Caco-2 (cell line): ENCODE data around the gene GABRD. TPM values are rescaled to one million over a fixed set of nuclear protein-coding genes. Genes with fewer than 3 reads are reported as not detected.

Experiments used
- BruUV-seq: library from RNA; stranded (reverse); fragments of 400-500 nt; replicated peaks from 2 replicates; lab custom pipeline; 2021; lab: Mats Ljungman, UMichigan
- CTCF ChIA-PET: fragments of 300-600 bp; sonication (Branson Sonifier 250); formaldehyde crosslinking; loops from one replicate; lab custom pipeline; 2022; ENCODE audit warnings: antibody characterized with exemption; lab: Charles Lee
- POLR2A ChIA-PET: fragments of 300-600 bp; sonication (Branson Sonifier 250); formaldehyde crosslinking; loops from one replicate; lab custom pipeline; 2022; ENCODE audit warnings: antibody characterized with exemption; lab: Charles Lee
- DNase-seq, 2 experiments: peaks; one replicate each; pipeline versions ENCODE4 v3.0.0 to v3.0.0-alpha.2; 2020 to 2022
- H3K27me3 ChIP-seq: replicated peaks from 2 replicates; pipeline ENCODE4 v1.6.0; 2011; ENCODE audit warnings: low read length; ENCODE audit not compliant: control insufficient read depth, insufficient read depth
- H3K36me3 ChIP-seq: 2 replicates; pipeline ENCODE4 v1.5.1; 2011; ENCODE audit warnings: low read length; ENCODE audit not compliant: control insufficient read depth, insufficient read depth
- H3K4me1 ChIP-seq: fragments of 250-450 bp; sonication (Bioruptor Pico); 2 replicates; pipeline ENCODE4 v1.5.1; 2020; ENCODE audit warnings: mild to moderate bottlenecking
- H3K4me3 ChIP-seq: 2 replicates; pipeline ENCODE4 v1.5.1; 2011; ENCODE audit warnings: low read depth, mild to moderate bottlenecking, control low read depth, low read length
- H3K9me3 ChIP-seq: fragments of 250-450 bp; sonication (Bioruptor Pico); 2 replicates; pipeline ENCODE4 v1.5.1; 2020; ENCODE audit warnings: mild to moderate bottlenecking, moderate library complexity
- H3K27ac Mint-ChIP-seq: one replicate; pipeline ENCODE4 v1.8.0; 2022; ENCODE audit warnings: mixed read lengths; ENCODE audit not compliant: unreplicated experiment
- H3K27me3 Mint-ChIP-seq: one replicate; pipeline ENCODE4 v1.8.0; 2022; ENCODE audit warnings: mixed read lengths; ENCODE audit not compliant: insufficient read depth, unreplicated experiment
- H3K36me3 Mint-ChIP-seq: one replicate; pipeline ENCODE4 v1.8.0; 2022; ENCODE audit warnings: mild to moderate bottlenecking, mixed read lengths; ENCODE audit not compliant: insufficient read depth, unreplicated experiment
- H3K4me1 Mint-ChIP-seq: one replicate; pipeline ENCODE4 v1.8.0; 2022; ENCODE audit warnings: low read depth, mixed read lengths; ENCODE audit not compliant: unreplicated experiment
- H3K4me3 Mint-ChIP-seq: one replicate; pipeline ENCODE4 v1.8.0; 2022; ENCODE audit warnings: mild to moderate bottlenecking, moderate library complexity, mixed read lengths; ENCODE audit not compliant: unreplicated experiment
- H3K9me3 Mint-ChIP-seq: one replicate; pipeline ENCODE4 v1.8.0; 2022; ENCODE audit warnings: mixed read lengths; ENCODE audit not compliant: unreplicated experiment
- intact Hi-C: fragments of 100-400 bp; cut with micrococcal nuclease; formaldehyde crosslinking; loops from one replicate; pipeline ENCODE4 v1.10.0; 2022; ENCODE audit not compliant: unreplicated experiment
- total RNA-seq: library from RNA; stranded (reverse); gene quantifications from 2 replicates; pipeline ENCODE4 v1.2.3, GENCODE V29; 2022
- TF ChIP-seq, protein P1 (sequence below), 2 experiments: fragments of 200-600 bp in 1 of 2; IDR thresholded peaks; 1 replicate in 1 of 2; 2 replicates in 1 of 2; pipeline versions ENCODE4 v1.5.1 to v1.8.0; 2011 to 2022; ENCODE audit warnings: antibody characterized with exemption in 1 of 2, control low read depth in 1 of 2, inconsistent platforms in 1 of 2, low read depth in 1 of 2, low read length in 1 of 2, mild to moderate bottlenecking in 1 of 2, moderate library complexity in 1 of 2; ENCODE audit not compliant: insufficient read depth in 1 of 2, severe bottlenecking in 1 of 2, unreplicated experiment in 1 of 2

Gene GABRD
- total RNA-seq, 1 experiment from 2014 or later: 0.34 TPM

GRCh38 chr1:2031546-2032540 lies 12.7 kb downstream of the GABRD start:
- H3K27ac Mint-ChIP-seq: no peak overlapping the region
- no peaks in the 10 kb centered on the region for H3K9me3 Mint-ChIP-seq
- ChIA-PET POLR2A (no interaction called here), CTCF (interaction anchor here (1.3 kb wide), 1 partner anchor 13 kb away, joined by 3 read pairs; no protein-coding TSS in a partner anchor)
- H3K36me3 ChIP-seq: no peaks in the 10 kb centered on the region
- H3K4me1 Mint-ChIP-seq: no peaks in the 10 kb centered on the region
- no peaks in the 10 kb centered on the region for H3K9me3 ChIP-seq
- H3K4me1 ChIP-seq: no peaks in the 10 kb centered on the region
- BruUV-seq: no TSS peak
- no peaks in the 10 kb centered on the region for H3K27me3 ChIP-seq
- TF ChIP-seq, protein P1, sequence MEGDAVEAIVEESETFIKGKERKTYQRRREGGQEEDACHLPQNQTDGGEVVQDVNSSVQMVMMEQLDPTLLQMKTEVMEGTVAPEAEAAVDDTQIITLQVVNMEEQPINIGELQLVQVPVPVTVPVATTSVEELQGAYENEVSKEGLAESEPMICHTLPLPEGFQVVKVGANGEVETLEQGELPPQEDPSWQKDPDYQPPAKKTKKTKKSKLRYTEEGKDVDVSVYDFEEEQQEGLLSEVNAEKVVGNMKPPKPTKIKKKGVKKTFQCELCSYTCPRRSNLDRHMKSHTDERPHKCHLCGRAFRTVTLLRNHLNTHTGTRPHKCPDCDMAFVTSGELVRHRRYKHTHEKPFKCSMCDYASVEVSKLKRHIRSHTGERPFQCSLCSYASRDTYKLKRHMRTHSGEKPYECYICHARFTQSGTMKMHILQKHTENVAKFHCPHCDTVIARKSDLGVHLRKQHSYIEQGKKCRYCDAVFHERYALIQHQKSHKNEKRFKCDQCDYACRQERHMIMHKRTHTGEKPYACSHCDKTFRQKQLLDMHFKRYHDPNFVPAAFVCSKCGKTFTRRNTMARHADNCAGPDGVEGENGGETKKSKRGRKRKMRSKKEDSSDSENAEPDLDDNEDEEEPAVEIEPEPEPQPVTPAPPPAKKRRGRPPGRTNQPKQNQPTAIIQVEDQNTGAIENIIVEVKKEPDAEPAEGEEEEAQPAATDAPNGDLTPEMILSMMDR (IDR thresholded peaks at IDR 0.05; ENCODE audit: insufficient read depth in 1 of 2, low read depth in 1 of 2, low read length in 1 of 2, severe bottlenecking in 1 of 2, unreplicated experiment in 1 of 2): no peak
- DNase-seq: no peak
- H3K4me3 Mint-ChIP-seq: no peak overlapping the region
- H3K36me3 Mint-ChIP-seq: no peaks in the 10 kb centered on the region
- H3K27me3 Mint-ChIP-seq: no peaks in the 10 kb centered on the region
- no peak overlapping the region for H3K4me3 ChIP-seq
- intact Hi-C loops: no loop called here

DNA sequence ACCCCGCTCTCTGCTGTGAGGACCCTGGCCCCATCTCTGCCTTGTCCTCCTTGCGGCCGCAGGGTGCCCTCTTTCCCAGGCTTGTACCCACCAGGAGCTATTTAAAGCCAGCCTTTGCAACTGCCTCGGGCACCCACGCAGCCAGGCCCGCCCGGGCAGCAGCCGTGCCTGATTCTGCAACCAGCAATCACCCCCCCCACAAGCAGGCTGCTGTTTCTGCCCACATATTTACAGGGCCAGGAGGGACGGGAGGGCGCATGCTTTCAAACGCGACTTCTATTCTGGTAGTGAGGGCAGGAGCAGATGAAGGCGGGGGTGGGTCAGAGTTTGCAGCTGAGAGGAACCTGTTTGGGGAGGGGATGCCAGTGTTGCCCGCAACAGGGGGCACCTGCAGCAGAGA lies 13.6 kb downstream of the GABRD start:
- TF ChIP-seq, protein P1 (IDR thresholded peaks at IDR 0.05; ENCODE audit: insufficient read depth in 1 of 2, low read depth in 1 of 2, low read length in 1 of 2, severe bottlenecking in 1 of 2, unreplicated experiment in 1 of 2): no peak
- Histone ChIP-seq H3K4me1 (no peaks in the 10 kb centered on the region), H3K9me3 (no peaks in the 10 kb centered on the region), H3K36me3 (no peaks in the 10 kb centered on the region), H3K27me3 (no peaks in the 10 kb centered on the region), H3K4me3 (no peak overlapping the region)
- DNase-seq: no peak
- POLR2A ChIA-PET: no interaction called here
- Mint-ChIP-seq H3K36me3 (no peaks in the 10 kb centered on the region), H3K4me3 (no peak overlapping the region), H3K27ac (no peak overlapping the region), H3K27me3 (no peaks in the 10 kb centered on the region), H3K9me3 (no peaks in the 10 kb centered on the region), H3K4me1 (no peaks in the 10 kb centered on the region)
- intact Hi-C loops: no loop called here
- no TSS peak for BruUV-seq
- CTCF ChIA-PET: no interaction called here

DNA sequence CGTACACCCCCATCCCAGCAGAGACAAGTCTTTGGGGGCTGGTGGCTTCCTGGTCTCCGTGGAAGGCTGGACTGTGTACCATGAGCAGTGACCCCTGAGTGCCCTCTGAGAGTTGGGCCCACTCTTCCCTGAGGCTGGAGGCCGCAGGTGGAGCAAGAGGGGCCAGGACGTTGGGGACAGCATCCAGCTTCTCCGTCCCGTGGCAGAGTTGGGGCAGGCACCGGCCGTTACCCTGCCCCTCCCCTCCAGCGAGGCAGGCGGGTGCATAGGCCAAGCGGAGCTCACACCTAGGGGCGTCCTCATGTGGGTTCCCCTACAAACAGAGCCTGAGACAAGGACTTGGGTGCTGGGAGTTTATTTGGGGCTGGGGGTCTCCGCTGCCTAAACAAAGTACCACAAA lies 14.0 kb downstream of the GABRD start:
- Mint-ChIP-seq H3K27me3 (no peaks in the 10 kb centered on the region), H3K4me1 (no peaks in the 10 kb centered on the region), H3K4me3 (no peak overlapping the region), H3K9me3 (no peaks in the 10 kb centered on the region), H3K27ac (no peak overlapping the region), H3K36me3 (no peaks in the 10 kb centered on the region)
- Histone ChIP-seq H3K27me3 (no peaks in the 10 kb centered on the region), H3K4me3 (no peak overlapping the region), H3K36me3 (no peaks in the 10 kb centered on the region), H3K4me1 (no peaks in the 10 kb centered on the region), H3K9me3 (no peaks in the 10 kb centered on the region)
- TF ChIP-seq, protein P1 (IDR thresholded peaks at IDR 0.05; ENCODE audit: insufficient read depth in 1 of 2, low read depth in 1 of 2, low read length in 1 of 2, severe bottlenecking in 1 of 2, unreplicated experiment in 1 of 2): no peak
- DNase-seq: no peak
- ChIA-PET POLR2A (no interaction called here), CTCF (no interaction called here)
- no TSS peak for BruUV-seq
- intact Hi-C loops: no loop called here
